DOHH2 (cell line): Measurements from ENCODE around the gene PAGE2.
"Not testable (repeated sequence)": the region's sequence is repeated elsewhere in the genome, so short reads cannot be mapped to it uniquely, and the experiment has no call there.

Source experiments
- H3F3A ChIP-seq: fragments of 200-600 bp; sonication (generic), shearing (Covaris generic); 2 replicates; pipeline ENCODE4 v1.6.0; 2016; ENCODE audit warnings: antibody characterized with exemption, mild to moderate bottlenecking; ENCODE audit not compliant: control insufficient read depth, insufficient read depth
- H3K27ac ChIP-seq: fragments of 200-600 bp; sonication (generic); 2 replicates; pipeline ENCODE4 v1.5.1; 2014; ENCODE audit warnings: low read depth, mild to moderate bottlenecking, low read length, moderate library complexity
- H3K27me3 ChIP-seq: fragments of 200-600 bp; sonication (generic); 2 replicates; pipeline ENCODE4 v1.6.1; 2014; ENCODE audit warnings: mild to moderate bottlenecking, low read length, mixed read lengths; ENCODE audit not compliant: control insufficient read depth
- H3K36me3 ChIP-seq: fragments of 200-600 bp; sonication (generic); 2 replicates; pipeline ENCODE4 v1.6.1; 2014; ENCODE audit warnings: mild to moderate bottlenecking, low read length, moderate library complexity, mixed read lengths; ENCODE audit not compliant: control insufficient read depth
- H3K4me1 ChIP-seq: fragments of 200-600 bp; sonication (generic); 2 replicates; pipeline ENCODE4 v1.6.1; 2014; ENCODE audit warnings: mild to moderate bottlenecking, low read length, mixed read lengths; ENCODE audit not compliant: control insufficient read depth
- H3K4me2 ChIP-seq: fragments of 200-600 bp; sonication (generic); 2 replicates; pipeline ENCODE4 v1.6.0; 2014; ENCODE audit warnings: mild to moderate bottlenecking, low read length, moderate library complexity
- H3K4me3 ChIP-seq: fragments of 200-600 bp; sonication (generic); 2 replicates; pipeline ENCODE4 v1.5.1; 2014; ENCODE audit warnings: mild to moderate bottlenecking, low read length, mixed read lengths
- H3K79me2 ChIP-seq: fragments of 200-600 bp; sonication (generic); 2 replicates; pipeline ENCODE4 v1.6.1; 2014; ENCODE audit warnings: mild to moderate bottlenecking, low read length, mixed read lengths; ENCODE audit not compliant: control insufficient read depth
- H3K9me2 ChIP-seq: fragments of 200-600 bp; sonication (generic); replicated peaks from 2 replicates; pipeline ENCODE4 v1.6.1; 2014; ENCODE audit warnings: mild to moderate bottlenecking, low read length, mixed read lengths; ENCODE audit not compliant: control insufficient read depth
- H3K9me3 ChIP-seq: fragments of 200-600 bp; sonication (generic); 2 replicates; pipeline ENCODE4 v1.6.1; 2014; ENCODE audit warnings: antibody characterized with exemption, low read length, mixed read lengths; ENCODE audit not compliant: control insufficient read depth, insufficient read depth
- H4K20me1 ChIP-seq: fragments of 200-600 bp; sonication (generic); 2 replicates; pipeline ENCODE4 v1.6.0; 2014; ENCODE audit warnings: low read depth, mild to moderate bottlenecking, antibody characterized with exemption, low read length, moderate library complexity; ENCODE audit not compliant: control insufficient read depth, insufficient read depth
- EZH2phosphoT487 ChIP-seq: fragments of 200-600 bp; sonication (generic); IDR thresholded peaks from 2 replicates; pipeline ENCODE4 v1.6.1; 2017; ENCODE audit warnings: borderline replicate concordance, mild to moderate bottlenecking, antibody characterized with exemption, low read length, moderate library complexity, mixed read lengths
- TF ChIP-seq, protein P1 (sequence below): fragments of 200-600 bp; sonication (generic); IDR thresholded peaks from one replicate; pipeline ENCODE4 v1.5.1; 2014; ENCODE audit warnings: antibody characterized with exemption, mild to moderate bottlenecking, low read depth, low read length; ENCODE audit not compliant: poor library complexity, severe bottlenecking

PAGE2 gene

DNA sequence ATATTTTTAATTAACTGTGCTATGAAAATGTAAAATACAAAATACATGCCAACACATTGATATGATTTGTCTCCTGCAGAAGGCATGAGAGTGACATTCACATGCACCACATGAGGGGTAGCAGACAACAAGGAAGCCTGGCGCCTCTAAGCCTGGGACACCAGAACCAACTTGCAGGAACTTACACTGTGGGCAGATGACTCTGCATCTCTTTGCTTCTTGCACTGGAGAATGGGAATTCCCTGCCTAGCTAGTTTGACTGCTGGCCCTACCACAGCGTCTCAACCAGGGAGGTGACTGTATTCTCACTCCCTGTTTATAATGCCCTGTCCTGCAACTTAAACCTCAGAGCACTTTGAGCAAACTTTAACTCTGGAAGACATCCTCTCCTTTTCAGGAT, 40.5 kb downstream of the PAGE2 start:
- H3K4me3 ChIP-seq, result no peak overlapping the region
- no peaks in the 10 kb centered on the region for H3K9me2 ChIP-seq
- H3K4me2 ChIP-seq, result no peak overlapping the region
- no peak overlapping the region for H3K27ac ChIP-seq
- H3K79me2 ChIP-seq, result no peaks in the 10 kb centered on the region
- no peaks in the 10 kb centered on the region for H3K4me1 ChIP-seq
- TF ChIP-seq, protein P1, sequence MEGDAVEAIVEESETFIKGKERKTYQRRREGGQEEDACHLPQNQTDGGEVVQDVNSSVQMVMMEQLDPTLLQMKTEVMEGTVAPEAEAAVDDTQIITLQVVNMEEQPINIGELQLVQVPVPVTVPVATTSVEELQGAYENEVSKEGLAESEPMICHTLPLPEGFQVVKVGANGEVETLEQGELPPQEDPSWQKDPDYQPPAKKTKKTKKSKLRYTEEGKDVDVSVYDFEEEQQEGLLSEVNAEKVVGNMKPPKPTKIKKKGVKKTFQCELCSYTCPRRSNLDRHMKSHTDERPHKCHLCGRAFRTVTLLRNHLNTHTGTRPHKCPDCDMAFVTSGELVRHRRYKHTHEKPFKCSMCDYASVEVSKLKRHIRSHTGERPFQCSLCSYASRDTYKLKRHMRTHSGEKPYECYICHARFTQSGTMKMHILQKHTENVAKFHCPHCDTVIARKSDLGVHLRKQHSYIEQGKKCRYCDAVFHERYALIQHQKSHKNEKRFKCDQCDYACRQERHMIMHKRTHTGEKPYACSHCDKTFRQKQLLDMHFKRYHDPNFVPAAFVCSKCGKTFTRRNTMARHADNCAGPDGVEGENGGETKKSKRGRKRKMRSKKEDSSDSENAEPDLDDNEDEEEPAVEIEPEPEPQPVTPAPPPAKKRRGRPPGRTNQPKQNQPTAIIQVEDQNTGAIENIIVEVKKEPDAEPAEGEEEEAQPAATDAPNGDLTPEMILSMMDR, result no peak
- TF ChIP-seq EZH2phosphoT487, result no peak
- H3K9me3 ChIP-seq, result no peaks in the 10 kb centered on the region
- no peaks in the 10 kb centered on the region for H4K20me1 ChIP-seq
- H3K36me3 ChIP-seq, result no peaks in the 10 kb centered on the region
- H3K27me3 ChIP-seq, result no peaks in the 10 kb centered on the region
- no peaks in the 10 kb centered on the region for H3F3A ChIP-seq

DNA sequence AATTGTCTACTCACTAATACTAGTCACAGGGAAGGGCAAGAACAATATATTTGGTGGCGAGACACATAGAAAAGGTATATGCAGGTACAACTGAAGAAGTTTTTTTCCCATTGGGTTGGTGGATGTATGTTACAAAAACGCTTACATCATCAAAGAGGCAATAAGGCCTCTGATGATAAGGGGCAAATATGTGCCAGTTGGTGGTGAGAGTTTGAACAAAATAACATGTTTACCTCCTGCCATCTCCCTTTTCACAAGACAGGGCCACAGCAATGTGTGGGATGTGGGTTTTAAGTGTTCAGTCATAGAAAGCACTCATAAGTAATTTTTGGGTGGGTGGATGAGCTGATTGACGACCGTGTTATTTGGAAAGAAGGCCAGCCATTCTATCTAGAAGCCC, 41.7 kb downstream of the PAGE2 start:
- Histone ChIP-seq H3K27ac (no peak overlapping the region), H3K4me1 (no peaks in the 10 kb centered on the region), H3K4me2 (no peak overlapping the region), H3K9me3 (no peaks in the 10 kb centered on the region), H3K4me3 (no peak overlapping the region), H4K20me1 (no peaks in the 10 kb centered on the region), H3K36me3 (no peaks in the 10 kb centered on the region), H3K9me2 (no peaks in the 10 kb centered on the region), H3K79me2 (no peaks in the 10 kb centered on the region), H3K27me3 (no peaks in the 10 kb centered on the region), H3F3A (no peaks in the 10 kb centered on the region)
- TF ChIP-seq, protein P1, result no peak
- TF ChIP-seq EZH2phosphoT487, result no peak

DNA sequence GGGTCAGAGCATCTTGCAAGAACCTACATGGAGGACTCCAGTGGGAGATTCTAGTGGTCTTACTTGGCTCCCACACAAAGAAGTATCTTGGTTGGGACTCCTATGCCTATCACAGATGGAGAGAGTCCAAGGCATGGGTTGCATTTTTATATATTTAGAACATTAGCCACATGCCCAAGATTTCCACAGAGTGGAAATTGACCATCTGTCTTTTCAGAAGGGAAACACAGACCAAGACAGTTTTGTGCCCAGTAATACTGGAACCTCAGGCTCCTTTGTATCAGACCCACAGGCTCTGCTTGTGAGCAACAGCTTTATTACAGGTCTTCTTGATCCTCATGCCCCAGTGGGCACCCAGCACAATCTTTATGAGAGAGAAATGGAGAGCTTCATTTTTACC, 43.6 kb downstream of the PAGE2 start:
- H3K79me2 ChIP-seq, result no peaks in the 10 kb centered on the region
- H3K4me1 ChIP-seq, result no peaks in the 10 kb centered on the region
- H3F3A ChIP-seq, result no peaks in the 10 kb centered on the region
- H4K20me1 ChIP-seq, result no peaks in the 10 kb centered on the region
- TF ChIP-seq, protein P1, result no peak
- TF ChIP-seq EZH2phosphoT487, result no peak
- no peaks in the 10 kb centered on the region for H3K36me3 ChIP-seq
- H3K9me2 ChIP-seq, result no peaks in the 10 kb centered on the region
- no peaks in the 10 kb centered on the region for H3K27me3 ChIP-seq
- H3K27ac ChIP-seq, result no peak overlapping the region
- H3K4me3 ChIP-seq, result no peak overlapping the region
- no peaks in the 10 kb centered on the region for H3K9me3 ChIP-seq
- H3K4me2 ChIP-seq, result no peak overlapping the region

DNA sequence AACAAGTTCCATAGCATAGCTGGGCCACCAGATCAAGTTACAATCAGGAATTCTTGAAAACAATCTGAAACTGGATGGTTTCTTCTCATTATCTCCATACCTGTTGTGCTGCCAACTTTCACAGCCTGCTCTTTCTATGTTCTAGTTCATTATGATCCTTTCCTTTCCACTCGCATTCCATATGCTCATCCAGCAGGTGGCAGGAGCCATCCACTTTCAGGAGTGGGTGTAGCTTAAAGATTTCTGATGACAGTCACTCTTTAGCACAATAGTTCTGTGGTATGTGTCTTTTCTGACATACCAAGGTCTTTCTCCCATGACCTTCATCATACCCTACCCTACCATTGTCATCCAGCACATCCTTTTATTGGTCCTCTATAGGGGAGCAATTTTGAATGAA, 46.4 kb downstream of the PAGE2 start:
- H3K27me3 ChIP-seq, result no peaks in the 10 kb centered on the region
- no peak overlapping the region for H3K27ac ChIP-seq
- no peaks in the 10 kb centered on the region for H3K9me3 ChIP-seq
- no peaks in the 10 kb centered on the region for H3K9me2 ChIP-seq
- no peak overlapping the region for H3K4me2 ChIP-seq
- no peaks in the 10 kb centered on the region for H4K20me1 ChIP-seq
- H3F3A ChIP-seq, result no peaks in the 10 kb centered on the region
- H3K36me3 ChIP-seq, result no peaks in the 10 kb centered on the region
- H3K79me2 ChIP-seq, result no peaks in the 10 kb centered on the region
- no peaks in the 10 kb centered on the region for H3K4me1 ChIP-seq
- TF ChIP-seq EZH2phosphoT487, result no peak
- TF ChIP-seq, protein P1, result peak; percentile 46
- no peak overlapping the region for H3K4me3 ChIP-seq

DNA sequence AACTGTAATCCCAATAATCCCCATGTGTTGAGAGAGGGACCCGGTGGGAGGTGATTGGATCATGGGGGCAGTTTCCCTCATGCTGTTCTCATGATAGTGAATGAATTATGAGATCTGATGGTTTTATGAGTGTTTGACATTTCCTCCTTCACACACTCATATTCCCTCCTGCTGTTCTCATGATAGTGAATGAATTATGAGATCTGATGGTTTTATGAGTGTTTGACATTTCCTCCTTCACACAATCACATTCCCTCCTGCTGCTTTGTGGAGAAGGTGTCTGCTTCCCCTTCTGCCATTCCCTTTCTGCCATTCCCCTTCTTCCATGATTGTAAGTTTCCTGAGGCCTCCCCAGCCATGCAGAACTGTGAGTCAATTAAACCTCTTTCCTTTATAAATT, 52.0 kb downstream of the PAGE2 start:
- not testable (repeated sequence) for H3K4me1 ChIP-seq, H3K9me2 ChIP-seq, H3F3A ChIP-seq, H3K9me3 ChIP-seq, H3K79me2 ChIP-seq, H3K27ac ChIP-seq, H3K4me3 ChIP-seq, H4K20me1 ChIP-seq, H3K27me3 ChIP-seq, H3K4me2 ChIP-seq, H3K36me3 ChIP-seq
